HG02588 (cell line): ENCODE data around the gene PSMA2.

Source experiments
- ATAC-seq: cut with Tn5 transposase; IDR thresholded peaks from one replicate; pipeline ENCODE4 v1.9.1; 2021; ENCODE audit warnings: mild to moderate bottlenecking, moderate library complexity; ENCODE audit not compliant: unreplicated experiment

Gene PSMA2

DNA sequence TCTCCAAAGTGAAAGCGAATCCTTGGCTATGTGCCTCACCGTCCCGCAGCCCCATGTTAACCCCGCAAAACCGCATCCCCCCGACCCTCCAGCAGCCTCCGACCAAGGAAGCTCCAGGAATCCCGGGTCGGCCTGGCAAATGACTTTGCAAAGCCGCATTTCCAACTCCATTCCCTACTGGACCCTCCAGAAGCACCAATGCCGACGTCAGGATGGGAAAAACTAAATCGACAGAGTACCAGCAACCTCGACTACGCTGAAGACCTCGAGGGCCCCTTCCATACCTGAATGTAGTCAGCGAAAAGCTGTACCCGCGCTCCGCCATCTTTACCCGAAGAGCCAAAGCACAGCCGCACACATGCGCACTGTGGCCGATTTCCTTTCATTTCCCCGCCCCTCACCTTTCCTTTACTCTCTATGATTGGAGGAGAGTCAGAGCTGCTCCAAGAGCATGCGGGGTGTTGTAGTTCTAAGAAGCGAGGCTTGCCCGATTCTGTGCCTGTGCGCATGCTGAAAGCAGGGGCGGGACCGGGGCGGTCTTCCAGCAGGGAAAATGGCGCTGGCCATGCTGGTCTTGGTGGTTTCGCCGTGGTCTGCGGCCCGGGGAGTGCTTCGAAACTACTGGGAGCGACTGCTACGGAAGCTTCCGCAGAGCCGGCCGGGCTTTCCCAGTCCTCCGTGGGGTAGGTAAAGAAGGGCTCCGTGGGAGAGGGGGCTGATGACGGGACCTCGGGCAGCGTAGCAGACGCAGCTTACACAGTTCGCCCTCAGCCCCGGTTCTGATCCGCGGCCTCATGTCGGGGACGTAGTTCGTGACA is at the start of gene PSMA2, which contains the start of gene MRPL32:
Gene PSMA2, minus strand, starts transcription at position 341 of the 818 bp plus-strand sequence. Its CDS starts 16 bp downstream, at position 325.
Gene MRPL32, plus strand, starts transcription at position 543 of the 818 bp plus-strand sequence. Its CDS starts 11 bp downstream, at position 554.
- peak; percentile 99 for ATAC-seq

DNA sequence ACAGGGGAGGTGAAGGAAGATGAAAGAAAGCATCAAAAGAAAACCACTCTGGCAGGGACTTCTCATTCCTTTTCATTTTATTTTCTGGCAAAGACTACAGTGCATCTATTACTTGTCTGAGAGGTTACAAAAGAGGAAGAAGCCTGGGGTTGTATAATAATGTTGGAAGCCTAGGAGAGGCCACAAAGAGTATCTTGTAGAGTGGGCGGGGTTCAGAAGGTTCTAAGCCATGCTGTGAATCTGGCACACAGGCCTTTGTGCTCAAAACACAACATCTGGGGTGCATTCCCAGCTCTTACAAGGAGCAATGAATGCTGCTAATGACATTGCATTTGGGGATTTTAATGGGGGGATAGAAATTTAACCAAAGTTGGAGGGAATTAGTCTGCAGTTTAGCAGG is 49.6 kb upstream of the PSMA2 start:
- no peak for ATAC-seq

- ATAC-seq = no peak
Observed at GRCh38 chr7:42980514-42980913, 48.5 kb upstream of the PSMA2 start.

DNA sequence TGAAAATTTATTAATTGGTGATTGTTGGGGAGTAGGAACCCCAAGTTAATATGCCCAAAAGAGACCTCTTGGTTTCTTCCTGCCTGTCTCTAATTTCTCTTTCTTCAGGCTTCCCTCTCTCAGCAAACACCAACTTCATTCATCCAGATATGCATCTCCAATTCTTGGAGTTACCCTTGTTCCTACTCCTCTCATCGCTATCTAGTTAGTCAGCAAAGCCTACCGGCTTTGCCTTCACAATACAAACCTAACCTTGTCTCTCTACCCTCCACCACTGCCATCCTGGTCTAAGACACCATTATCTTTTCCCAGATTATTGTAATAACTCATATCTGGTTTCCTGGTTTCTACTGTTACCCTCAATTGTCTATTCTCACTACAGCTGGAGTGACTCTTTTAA is 48.1 kb upstream of the PSMA2 start:
- no peak for ATAC-seq

- no peak for ATAC-seq
Observed at GRCh38 chr7:42978496-42978895, 46.5 kb upstream of the PSMA2 start.

DNA sequence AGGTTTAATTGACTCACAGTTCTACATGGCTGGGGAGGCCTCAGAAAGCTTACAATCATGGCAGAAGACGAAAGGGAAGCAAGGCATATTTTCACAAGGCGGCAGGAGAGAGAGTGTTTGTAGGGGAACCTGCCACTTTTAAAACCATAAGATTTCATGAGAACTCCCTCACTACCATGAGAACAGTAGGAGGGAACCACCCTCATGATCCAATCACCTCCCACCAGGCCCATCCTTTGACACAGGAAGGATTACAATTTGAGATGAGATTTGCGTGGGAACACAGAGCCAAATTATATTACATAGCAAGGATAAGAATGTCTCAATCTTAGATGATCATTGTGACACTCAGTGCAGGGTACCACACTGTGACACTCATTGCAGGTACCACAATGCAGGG is 44.4 kb upstream of the PSMA2 start:
- no peak for ATAC-seq

- ATAC-seq = no peak
Observed at GRCh38 chr7:42972699-42973500, 40.9 kb upstream of the PSMA2 start.

GRCh38 chr7:42967391-42967790 is 35.4 kb upstream of the PSMA2 start:
- no peak for ATAC-seq

DNA sequence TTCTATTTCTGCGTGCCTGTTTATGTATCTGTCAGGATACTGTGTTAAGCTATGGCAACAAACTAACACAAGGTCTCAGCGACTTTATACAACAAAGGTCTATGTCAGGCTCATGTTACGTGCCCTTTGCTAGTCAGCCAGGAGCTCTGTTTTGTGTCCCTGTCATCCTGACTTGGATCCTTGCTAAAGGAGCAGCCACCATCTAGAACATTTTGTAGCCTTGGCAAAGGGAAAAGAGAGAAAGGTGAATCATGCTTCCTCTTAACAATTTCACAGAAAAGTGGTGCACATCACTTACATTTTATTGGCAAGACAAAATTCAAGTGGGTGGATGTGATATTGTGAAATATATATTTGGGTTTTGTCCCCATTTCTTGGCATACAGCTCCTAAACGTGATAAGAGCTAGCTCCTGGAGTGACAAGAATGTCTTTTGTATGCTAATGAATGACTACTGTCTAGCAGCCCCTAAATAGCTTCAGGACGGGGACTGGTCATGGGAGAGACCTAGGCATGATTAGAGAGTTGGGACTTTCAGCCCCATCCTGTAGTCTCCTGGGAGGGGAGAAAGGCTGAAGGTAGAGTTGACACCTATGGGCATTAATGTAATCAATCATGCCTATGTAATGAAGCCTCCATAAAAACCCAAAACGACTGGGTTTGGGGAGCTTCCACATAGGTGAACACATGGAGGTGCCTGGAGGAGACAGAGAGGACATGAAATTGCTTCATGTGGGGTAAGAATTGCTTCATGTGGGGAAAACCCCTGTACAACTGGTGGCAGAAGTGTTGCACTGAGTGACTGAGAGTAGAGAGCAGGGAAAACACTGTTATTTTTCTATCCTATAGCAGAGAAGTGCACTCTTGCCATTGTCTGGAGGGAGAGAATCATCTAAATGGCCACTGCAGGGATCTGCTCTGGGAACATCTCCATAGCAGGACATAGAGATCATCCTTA is 33.2 kb upstream of the PSMA2 start:
- no peak for ATAC-seq

DNA sequence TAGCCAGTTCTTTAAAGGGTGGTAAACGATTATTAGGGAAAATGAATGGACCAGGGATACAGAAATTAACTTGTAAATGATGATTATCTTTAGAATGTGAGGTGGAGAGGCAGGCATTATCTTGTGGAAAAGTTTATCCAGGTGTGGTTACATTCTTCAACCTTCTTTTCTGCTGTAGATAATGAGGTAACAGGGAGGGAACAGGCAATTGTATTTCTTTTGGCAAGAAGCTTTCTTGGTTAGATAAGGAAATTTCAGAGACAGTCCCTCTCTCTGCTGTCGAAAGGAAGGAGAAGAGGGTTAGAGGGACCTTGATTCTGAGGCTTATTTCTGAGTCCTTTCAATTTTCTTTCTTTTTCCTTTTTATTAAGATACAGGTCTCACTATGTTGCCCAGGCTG is 32.3 kb upstream of the PSMA2 start:
- ATAC-seq = no peak

GRCh38 chr7:42961170-42961569 is 29.2 kb upstream of the PSMA2 start:
- no peak for ATAC-seq

GRCh38 chr7:42960762-42961161 is 28.8 kb upstream of the PSMA2 start:
- peak; percentile 80 for ATAC-seq

DNA sequence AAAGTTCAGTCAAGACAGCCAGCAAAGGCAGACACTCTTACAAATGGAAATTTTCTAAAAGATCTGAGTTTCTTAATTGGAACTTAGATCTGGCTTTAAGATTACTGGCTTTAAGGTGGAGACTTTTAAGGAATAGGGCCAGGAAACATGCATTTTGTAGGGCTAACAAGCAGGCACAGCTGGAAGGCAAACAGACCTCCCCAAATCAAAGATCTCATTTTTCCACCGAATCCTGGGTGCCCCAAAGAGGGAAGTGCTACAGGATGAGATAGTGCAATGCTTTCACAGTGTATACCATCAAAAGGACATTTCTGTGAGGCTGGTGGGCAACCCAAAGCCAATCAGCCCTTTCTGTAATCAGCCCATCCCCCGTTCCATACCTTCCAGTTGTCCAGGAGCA is 27.6 kb upstream of the PSMA2 start:
- no peak for ATAC-seq

DNA sequence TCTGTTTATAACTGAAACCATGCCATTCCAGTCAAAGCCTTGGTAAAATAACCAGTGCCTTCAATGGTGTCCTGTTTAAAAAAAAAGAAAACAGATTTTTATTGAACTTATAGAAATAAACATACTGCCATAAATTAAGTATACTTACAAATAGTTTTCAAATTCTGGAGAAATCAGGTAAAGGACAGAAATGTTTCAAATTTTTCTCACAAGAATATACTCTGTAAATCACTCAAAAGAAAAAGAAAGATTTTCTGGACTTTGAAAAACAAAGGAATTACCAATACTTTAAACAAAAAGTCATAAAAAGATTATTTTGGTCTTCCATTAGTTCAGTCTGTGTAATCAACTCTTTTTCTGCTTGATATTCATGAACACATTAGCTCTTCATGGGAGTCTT is 24.1 kb upstream of the PSMA2 start:
- ATAC-seq = no peak

GRCh38 chr7:42953994-42954393 is 22.0 kb upstream of the PSMA2 start:
- ATAC-seq = no peak

DNA sequence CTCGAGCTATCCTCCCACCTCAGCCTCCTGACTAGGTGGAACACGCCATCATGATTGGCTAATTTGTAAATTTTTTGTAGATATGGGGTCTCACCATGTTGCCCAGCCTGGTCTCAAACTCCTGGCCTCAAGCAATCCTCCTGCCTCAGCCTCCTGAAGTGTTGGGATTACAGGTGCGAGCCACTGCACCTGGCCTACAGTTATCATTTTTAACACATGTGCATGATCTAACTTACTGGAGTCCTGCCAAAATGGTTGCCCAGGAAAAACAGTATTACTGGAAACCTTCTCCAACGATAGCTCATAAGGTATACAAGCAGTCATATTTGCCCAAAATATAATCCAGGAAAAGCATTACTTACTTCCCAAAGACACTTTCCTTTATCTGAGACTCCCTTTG is 20.4 kb upstream of the PSMA2 start:
- no peak for ATAC-seq

DNA sequence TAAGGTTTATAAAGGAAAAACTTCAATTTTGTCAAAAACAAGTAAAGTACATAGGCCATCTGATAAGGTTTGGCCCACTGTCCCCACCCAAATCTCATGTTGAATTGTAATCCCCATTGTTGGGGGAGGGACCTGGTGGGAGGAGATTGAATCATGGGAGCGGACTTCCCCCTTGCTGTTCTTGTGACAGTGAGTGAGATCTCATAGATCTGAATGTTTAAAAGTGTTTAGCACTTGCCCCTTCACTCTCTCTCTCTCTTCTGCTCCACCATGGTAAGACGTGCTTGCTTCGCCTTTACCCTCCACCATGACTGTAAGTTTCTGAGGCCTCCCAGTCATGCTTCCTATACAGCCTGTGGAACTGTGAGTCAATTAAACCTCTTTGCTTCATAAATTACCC is 18.4 kb upstream of the PSMA2 start:
- ATAC-seq = no peak

DNA sequence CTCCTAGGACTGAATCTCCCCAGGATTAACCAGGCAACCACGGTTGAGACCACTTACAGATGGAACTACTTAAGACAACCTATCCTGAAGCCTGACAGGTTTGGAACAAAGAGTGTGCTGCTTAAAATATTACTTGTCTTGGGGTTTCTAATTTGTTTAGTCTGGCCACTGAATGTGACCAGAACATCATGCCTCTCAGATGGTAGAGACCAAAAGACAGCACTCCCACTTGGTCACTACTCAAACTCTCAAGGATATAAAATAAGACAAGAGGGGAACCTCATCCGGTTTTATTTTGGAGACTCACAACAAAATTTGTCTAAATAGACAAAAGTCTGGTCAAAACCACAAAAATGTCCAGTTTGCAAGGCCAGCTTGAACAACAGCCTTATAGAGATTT is 15.5 kb upstream of the PSMA2 start:
- ATAC-seq = no peak

DNA sequence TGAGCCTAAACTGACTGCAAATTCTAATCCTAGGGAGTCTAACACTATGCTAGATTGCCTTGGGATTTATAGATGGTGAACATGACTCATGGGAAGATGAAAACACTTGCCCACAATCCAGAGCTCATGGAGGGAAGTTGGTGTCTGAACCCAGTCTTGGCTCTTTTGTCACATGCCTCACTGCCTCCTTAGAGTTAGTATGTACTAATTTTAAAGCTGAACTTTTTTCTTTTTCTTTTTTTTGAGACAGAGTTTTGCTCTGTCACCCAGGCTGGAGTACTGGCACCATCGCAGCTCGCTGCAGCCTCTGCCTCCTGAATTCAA is 14.6 kb upstream of the PSMA2 start:
- no peak for ATAC-seq

- peak; percentile 79 for ATAC-seq
Observed at GRCh38 chr7:42945821-42946626, 14.1 kb upstream of the PSMA2 start.
